Renal cortical epithelial cell (primary cell): ENCODE data around the gene KCNMA1. TPM values are rescaled to one million over a fixed set of nuclear protein-coding genes. Genes with fewer than 3 reads are reported as not detected.

ENCODE experiments used
- DNase-seq: peaks from one replicate; pipeline ENCODE4 v3.0.0-alpha.2; 2011; ENCODE audit warnings: low read depth
- total RNA-seq: library from RNA; depleted of rRNA; stranded (reverse); fragments of >200 nt; gene quantifications from 2 replicates; pipeline ENCODE4 v1.2.3, GENCODE V29; 2014

Gene KCNMA1
- total RNA-seq, 1 donor from 2014 or later, result 12.9 TPM

DNA sequence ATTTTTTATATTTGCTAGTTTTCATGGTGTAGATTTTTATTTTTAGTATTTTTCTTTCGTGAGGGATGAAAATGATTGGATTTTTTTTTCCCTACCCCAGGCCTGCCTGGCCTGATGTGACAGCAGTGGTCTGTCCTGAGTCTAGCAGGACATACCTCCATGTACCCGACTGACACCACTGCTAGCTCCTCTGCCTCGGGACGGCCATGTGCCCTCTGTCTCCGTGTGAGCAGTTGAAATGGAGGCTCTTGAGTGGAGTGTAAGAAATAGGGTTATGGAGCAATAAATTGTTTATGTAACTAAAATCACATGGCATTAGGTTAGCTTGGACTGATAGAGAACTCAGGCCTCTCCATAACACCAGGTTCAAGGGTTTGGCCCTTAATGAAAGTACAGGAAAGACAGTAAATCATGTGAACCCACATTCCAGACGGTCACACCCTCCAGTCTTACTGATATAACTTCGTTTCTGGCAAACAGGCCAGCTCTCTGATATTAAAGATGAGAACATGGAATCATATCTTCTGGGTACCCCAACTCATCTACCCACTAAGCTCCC lies 734.1 kb downstream of the KCNMA1 start:
- no peak for DNase-seq

- DNase-seq, result no peak
Observed at GRCh38 chr10:76902949-76903348, 734.7 kb downstream of the KCNMA1 start.

- no peak for DNase-seq
Observed at GRCh38 chr10:76901701-76902100, 735.9 kb downstream of the KCNMA1 start.

- no peak for DNase-seq
Observed at GRCh38 chr10:76899490-76899889, 738.1 kb downstream of the KCNMA1 start.

- DNase-seq, result no peak
Observed at GRCh38 chr10:76892766-76893479, 744.7 kb downstream of the KCNMA1 start.

DNA sequence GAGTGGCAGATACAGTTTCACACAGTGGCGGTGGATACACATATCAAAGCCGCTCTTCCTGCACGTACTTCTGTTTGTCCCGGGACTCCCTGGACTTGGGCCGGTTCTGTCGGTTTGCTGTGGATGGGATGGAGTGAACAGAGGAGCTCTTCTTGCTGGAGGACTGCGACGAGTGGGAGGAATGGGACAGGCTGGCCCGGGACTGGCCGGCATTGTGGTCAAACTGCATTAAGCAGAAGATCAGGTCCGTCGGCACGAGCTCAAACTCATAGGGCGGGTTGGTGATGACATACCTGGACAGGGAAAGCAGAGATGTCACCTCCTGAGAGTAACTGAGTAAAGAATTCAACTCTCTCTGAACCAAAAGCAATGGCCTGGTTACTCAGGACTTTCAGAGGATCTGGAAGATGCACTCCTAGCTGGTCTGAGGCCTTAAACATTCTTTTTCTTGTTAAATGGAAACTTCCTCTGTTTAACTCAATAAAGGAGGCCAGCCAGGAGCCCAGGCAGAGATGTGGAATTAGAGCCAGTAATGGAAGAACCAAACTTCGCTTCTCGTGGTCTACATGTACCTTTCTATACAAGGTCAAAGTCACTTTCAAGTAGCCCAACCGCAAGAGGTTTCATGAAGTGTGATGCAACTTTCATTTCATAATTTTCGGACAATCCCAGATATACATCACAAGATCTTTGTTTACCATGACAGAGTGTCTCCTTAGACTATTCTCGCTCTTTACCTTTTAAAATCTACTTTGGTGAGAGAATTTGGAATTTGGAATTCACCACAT lies 750.2 kb downstream of the KCNMA1 start:
- no peak for DNase-seq

GRCh38 chr10:76885816-76886215 lies 751.8 kb downstream of the KCNMA1 start:
- DNase-seq, result peak; percentile 6

DNA sequence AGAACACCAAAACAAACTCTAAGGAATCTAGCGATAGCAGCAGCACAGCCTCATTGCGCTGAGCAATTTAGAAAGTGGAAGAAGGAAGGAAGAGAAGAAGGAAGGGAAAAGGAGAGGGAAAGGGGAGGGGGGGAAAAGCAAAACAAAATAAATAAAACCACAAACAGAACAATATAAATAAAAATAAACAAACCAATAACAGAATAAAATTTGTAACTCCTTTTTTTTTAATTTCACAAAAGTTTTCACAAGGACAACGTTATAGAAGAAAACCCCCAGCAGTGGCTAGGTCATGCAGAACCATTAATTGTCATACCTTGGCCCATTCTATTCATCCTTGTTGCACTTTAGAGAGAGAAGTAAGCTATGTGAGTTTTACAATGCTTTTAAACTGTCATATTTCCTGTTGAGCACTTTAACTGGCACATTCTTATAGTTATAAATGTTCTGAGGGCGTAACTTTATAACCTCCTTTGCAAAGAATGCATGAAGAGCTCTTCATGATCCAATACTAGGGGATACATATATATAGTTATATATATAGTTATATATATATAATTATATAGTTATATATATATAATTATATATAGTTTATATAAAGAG lies 752.8 kb downstream of the KCNMA1 start:
- DNase-seq, result no peak

DNA sequence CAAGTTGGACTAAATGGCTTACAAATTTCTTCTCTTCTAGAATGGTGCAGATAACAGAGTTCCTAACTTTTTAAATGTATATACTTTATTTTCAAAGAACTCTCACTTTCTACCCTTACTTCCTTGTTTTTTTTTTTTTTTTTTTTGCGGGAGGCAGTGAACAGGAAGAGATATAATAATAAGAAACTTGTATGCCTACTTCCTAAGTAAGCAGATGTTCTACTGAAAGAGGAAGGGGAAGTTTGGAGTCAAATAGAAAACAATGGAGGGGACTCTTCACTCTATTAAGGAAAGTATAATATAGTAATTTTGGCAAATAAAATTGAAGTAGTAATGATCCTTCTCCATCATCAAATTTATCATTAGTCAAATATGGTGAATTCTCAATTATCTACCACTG lies 754.0 kb downstream of the KCNMA1 start:
- DNase-seq, result no peak

GRCh38 chr10:76882796-76883195 lies 754.8 kb downstream of the KCNMA1 start:
- no peak for DNase-seq

DNA sequence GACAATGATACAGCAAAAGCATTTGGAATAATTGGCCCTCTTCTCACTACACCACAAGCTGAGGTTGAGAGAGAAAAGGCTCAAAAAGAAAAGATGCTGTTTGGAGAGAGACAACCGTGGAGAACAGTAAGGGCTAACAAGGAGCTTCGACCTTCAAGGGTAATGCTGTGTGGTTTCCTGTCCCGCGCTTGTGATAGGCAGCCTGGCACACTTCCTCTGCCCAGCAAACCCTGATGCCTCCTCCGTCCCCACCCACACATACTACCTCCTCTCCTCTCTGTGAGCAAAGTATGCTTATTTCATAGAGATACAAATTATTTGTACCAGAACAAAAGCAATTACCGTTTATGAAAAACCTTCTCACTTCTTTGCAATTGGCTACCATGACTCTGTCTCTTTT lies 755.4 kb downstream of the KCNMA1 start:
- no peak for DNase-seq

DNA sequence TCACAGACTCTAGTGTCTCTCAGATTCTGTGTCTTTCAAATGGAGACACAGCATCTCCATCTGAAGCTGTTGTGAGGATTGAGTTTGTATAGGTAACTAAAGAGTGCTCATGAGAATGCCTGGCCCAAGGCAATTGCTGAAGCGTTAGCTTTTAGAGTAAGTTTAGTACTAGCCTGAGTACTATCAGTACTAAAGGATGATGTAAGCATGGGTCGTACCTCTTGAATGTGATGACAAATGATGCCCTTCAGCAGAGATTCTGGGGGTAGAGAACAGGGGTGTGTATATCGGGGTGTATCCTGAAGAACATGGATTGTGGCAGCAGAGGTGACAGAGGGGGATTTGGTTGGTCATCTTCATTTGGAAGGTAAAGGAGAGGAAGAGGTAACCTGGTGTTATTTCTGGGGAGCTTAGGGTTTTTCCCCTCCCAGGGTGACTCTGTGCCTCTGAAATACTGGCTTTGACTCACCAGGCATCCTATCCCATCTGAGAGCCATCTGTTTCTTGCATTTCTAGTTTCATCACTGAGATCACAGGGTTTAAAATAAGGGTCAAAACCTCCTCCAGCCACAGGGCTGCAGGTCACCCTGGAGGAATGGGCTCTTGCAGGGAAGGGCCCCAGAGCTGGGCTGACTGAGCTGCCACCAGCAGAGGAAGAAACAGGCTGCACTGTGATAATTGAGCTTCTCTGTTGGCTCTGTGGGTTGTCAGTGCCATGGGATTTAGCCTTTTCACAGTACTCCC lies 756.0 kb downstream of the KCNMA1 start:
- no peak for DNase-seq

DNA sequence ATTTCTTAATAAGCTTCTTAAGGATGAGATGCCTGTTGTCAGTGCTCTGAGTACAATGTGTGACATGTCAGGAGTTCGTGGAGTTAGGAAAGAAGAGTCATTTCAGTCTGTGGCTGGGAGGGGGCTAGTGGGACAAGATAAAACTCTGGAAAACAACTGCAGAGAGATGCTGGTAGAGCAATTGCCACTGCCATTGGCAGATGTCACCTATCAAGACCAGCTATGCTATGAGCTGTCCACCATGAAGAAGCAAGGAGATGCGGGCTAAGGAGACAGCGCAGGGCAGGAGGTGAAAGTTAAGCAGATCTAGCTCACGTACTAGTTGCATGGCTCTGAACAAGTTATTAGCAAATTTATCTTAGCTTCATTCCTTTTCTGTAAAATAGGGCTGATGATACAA lies 756.7 kb downstream of the KCNMA1 start:
- no peak for DNase-seq

GRCh38 chr10:76879116-76879913 lies 758.3 kb downstream of the KCNMA1 start:
- DNase-seq, result no peak

GRCh38 chr10:76878514-76878913 lies 759.1 kb downstream of the KCNMA1 start:
- no peak for DNase-seq

DNA sequence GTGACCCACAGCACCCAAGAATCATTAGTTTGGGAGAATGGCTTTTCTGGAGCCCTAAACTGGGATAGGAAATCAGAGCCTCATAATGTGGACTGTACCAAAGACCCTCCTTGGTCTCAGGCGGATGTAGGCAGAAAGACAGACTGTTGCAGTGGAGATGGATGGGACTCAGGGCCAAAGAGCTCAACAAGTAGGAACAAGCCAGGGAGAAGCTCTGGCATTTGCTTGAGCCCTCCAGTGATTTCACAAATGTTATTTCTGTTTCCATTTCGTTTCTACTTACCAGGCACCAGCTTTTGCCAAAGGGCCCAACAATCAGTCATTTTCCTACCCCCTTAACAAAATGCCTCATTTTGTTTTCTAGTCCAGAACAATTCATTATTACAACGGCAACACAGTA lies 762.7 kb downstream of the KCNMA1 start:
- DNase-seq, result no peak

DNA sequence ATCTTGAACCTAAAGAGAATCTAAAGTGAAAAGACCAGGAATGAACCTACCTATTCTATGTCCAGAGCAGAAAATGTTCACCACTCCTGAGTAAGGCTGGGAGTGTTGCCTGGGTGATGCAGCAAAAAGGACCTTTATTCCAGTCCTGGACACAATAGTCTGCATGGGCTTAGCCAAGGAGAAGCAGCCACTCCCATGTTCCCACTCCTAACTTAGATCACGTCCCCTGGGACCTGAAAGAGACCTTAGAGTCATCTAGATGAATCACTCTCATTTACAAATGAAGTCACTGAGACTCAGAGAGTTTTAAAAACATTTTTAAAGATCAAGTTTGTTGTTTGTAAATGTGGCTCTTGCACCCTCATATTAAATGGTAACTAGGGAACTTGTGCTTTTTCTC lies 763.4 kb downstream of the KCNMA1 start:
- DNase-seq, result peak; percentile 4

DNA sequence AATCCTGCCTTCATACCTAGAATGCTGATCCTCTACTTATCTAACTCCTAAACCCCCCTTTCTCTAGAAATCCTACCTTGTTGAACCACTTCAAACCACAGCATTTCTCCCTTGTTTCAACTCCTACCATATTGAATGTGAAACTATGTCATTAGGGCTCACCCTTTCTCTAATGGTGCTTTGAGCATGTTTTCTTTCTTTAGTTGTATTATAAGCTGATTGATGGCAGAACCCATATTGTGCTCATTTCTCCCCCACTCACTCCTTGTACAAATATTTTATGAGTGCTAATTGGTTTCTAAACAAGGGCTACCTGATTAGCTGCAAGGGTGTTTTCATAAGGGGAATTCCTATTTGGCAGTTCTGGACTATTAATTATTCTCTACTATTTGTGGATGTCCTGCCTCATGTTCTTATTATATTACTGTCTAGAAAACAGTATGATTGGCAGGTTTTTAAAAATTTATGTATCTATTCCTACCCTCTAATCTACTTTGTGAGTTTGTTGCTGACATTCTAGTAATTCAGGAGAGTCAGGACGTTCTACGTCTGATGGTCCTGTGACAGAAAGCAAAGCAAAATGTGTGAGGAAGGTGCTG lies 765.8 kb downstream of the KCNMA1 start:
- DNase-seq, result no peak

- DNase-seq, result no peak
Observed at GRCh38 chr10:76869931-76870330, 767.7 kb downstream of the KCNMA1 start.

DNA sequence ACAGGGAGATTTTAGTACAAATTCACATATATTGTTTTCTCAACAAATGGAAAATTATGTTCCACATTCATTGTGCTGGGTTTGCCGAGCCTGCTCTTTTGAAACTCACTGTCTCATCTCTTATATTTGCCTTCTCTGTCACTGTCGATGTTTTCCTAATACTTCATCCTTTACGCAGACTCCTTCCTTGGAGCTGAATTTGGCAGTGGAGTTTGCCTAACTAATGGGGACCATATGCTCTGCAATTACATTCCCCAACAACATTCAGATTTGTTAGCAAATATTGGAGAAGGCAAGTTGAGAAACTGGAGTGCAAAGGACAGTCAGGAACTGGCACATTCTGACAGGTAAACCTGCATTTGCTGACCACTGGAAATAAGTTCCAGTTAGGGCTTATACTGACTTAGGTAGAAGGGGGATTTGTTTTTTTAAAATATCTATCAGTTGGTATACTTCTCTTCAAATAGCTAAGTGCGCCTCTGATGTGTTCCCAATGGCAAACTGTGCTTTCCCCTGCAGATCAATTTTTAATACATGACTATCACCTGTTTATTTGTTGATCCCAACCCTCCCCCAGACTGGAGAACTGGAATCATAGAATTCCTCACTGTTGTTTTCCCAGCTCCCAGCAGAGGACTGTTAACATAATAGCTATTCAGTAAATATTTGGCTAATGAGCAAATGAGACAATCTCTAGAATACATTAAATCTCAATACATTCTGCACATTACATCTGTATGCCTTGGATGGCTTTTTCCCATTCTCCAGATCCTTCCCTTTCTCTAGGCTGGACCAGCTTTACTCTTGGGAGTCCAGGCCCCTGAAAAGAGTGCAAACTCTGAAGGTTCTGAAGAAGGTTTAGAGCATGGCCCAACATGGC lies 769.3 kb downstream of the KCNMA1 start:
- DNase-seq, result no peak
